Renal cortical epithelial cell (primary cell): ENCODE results near the gene FBXO42. TPM values are rescaled to one million over a fixed set of nuclear protein-coding genes. Genes with fewer than 3 reads are reported as not detected.

ENCODE experiments used
- DNase-seq: peaks from one replicate; pipeline ENCODE4 v3.0.0-alpha.2; 2011; ENCODE audit warnings: low read depth
- total RNA-seq: library from RNA; depleted of rRNA; stranded (reverse); fragments of >200 nt; gene quantifications from 2 replicates; pipeline ENCODE4 v1.2.3, GENCODE V29; 2014

The FBXO42 gene
- 7.3 and 19.5 TPM in 2 replicates for total RNA-seq

GRCh38 chr1:16351994-16352841, at the start of gene FBXO42:
Gene FBXO42, minus strand, starts transcription at chr1:16352480. Its CDS starts 37,062 bp downstream, at chr1:16315418.
- DNase-seq, result peak; percentile 75

GRCh38 chr1:16398371-16398953, 46.2 kb upstream of the FBXO42 start:
- no peak for DNase-seq

GRCh38 chr1:16397120-16397519, 44.8 kb upstream of the FBXO42 start:
- no peak for DNase-seq

GRCh38 chr1:16396591-16396990, 44.3 kb upstream of the FBXO42 start:
- peak; percentile 43 for DNase-seq

- DNase-seq, result no peak
Observed at GRCh38 chr1:16394977-16395376, 42.7 kb upstream of the FBXO42 start.

- no peak for DNase-seq
Observed at GRCh38 chr1:16393570-16394521, 41.6 kb upstream of the FBXO42 start.

- DNase-seq, result no peak
Observed at GRCh38 chr1:16392740-16393569, 40.7 kb upstream of the FBXO42 start.

- DNase-seq, result no peak
Observed at GRCh38 chr1:16391411-16391810, 39.1 kb upstream of the FBXO42 start.

- peak; percentile 23 for DNase-seq
Observed at GRCh38 chr1:16387201-16388188, 35.2 kb upstream of the FBXO42 start.

- peak; percentile 91 for DNase-seq
Observed at GRCh38 chr1:16386454-16387113, 34.3 kb upstream of the FBXO42 start.

- no peak for DNase-seq
Observed at GRCh38 chr1:16385659-16386453, 33.6 kb upstream of the FBXO42 start.

- no peak for DNase-seq
Observed at GRCh38 chr1:16383888-16384287, 31.6 kb upstream of the FBXO42 start.

GRCh38 chr1:16380868-16381267, 28.6 kb upstream of the FBXO42 start:
- DNase-seq, result no peak

- DNase-seq, result no peak
Observed at GRCh38 chr1:16378443-16378842, 26.2 kb upstream of the FBXO42 start.

- DNase-seq, result no peak
Observed at GRCh38 chr1:16376971-16377370, 24.7 kb upstream of the FBXO42 start.

GRCh38 chr1:16375521-16376340, 23.5 kb upstream of the FBXO42 start:
- no peak for DNase-seq

GRCh38 chr1:16374266-16374665, 22.0 kb upstream of the FBXO42 start:
- no peak for DNase-seq
